ENCODE data around the gene CAPZB.

- TF ChIP-seq CTCF (conservative IDR thresholded peaks at IDR 0.05) = no peak
- no peak for TF ChIP-seq ZFX (IDR thresholded peaks at IDR 0.05)
Observed at GRCh38 chr1:19435181-19435580, 50.2 kb downstream of the CAPZB start.
